Thoracic aorta (tissue), 2 donors: Measurements from ENCODE around the gene TNRC6B. TPM values are rescaled to one million over a fixed set of nuclear protein-coding genes. Genes with fewer than 3 reads are reported as not detected.

Experiments
- ATAC-seq: fragments of 150-250 bp; one replicate; pipeline ENCODE4 v1.8.0; 2017; ENCODE audit warnings: low read depth; ENCODE audit not compliant: insufficient number of reproducible peaks, low FRiP score
- DNase-seq: peaks from one replicate; pipeline ENCODE4 v3.0.0-alpha.2; 2020; ENCODE audit warnings: low spot score
- H3K27ac ChIP-seq, 2 donors: fragments of 200-600 bp; sonication (generic); 1 replicate in 1 of 2; 2 replicates in 1 of 2; pipeline ENCODE4 v1.5.1; 2016; ENCODE audit warnings: mild to moderate bottlenecking in 2 of 2, moderate library complexity in 2 of 2
- H3K27me3 ChIP-seq: fragments of 200-600 bp; sonication (generic); replicated peaks from 2 replicates; pipeline ENCODE4 v1.6.0; 2016; ENCODE audit warnings: mild to moderate bottlenecking; ENCODE audit not compliant: insufficient read depth
- H3K36me3 ChIP-seq: fragments of 200-600 bp; sonication (generic); one replicate; pipeline ENCODE4 v1.5.1; 2016
- H3K4me1 ChIP-seq, 2 donors: fragments of 200-600 bp; sonication (generic); 1 replicate in 1 of 2; 2 replicates in 1 of 2; pipeline versions ENCODE4 v1.5.1 to v1.6.0; 2016; ENCODE audit warnings: low read depth in 2 of 2, mild to moderate bottlenecking in 1 of 2; ENCODE audit not compliant: control insufficient read depth in 1 of 2
- H3K4me3 ChIP-seq: fragments of 200-600 bp; sonication (generic); 2 replicates; pipeline ENCODE4 v1.5.1; 2016; ENCODE audit warnings: mild to moderate bottlenecking
- H3K9me3 ChIP-seq: fragments of 200-600 bp; sonication (generic); 2 replicates; pipeline ENCODE4 v1.5.1; 2016
- CTCF ChIP-seq: fragments of 200-600 bp; sonication (generic); IDR thresholded peaks from one replicate; pipeline ENCODE4 v1.5.1; 2019; ENCODE audit warnings: antibody characterized with exemption
- total RNA-seq, 2 donors: library from RNA; depleted of rRNA; stranded (reverse); fragments of >200 nt; gene quantifications; one replicate each; pipeline versions ENCODE4 v1.1.0 to v1.2.3, GENCODE V29; 2016

Gene TNRC6B
- total RNA-seq, 2 donors from 2014 or later, result 58.5 to 98.0 TPM

- no peaks in the 10 kb centered on the region for H3K9me3 ChIP-seq
- no peak for DNase-seq
- no peaks in the 10 kb centered on the region for H3K27me3 ChIP-seq
- H3K4me1 ChIP-seq, result peaks cover 44 to 54% of the 10 kb centered on the region in 2 donors
- no peak for ATAC-seq
- no peak overlapping the region for H3K27ac ChIP-seq
- no peak overlapping the region for H3K4me3 ChIP-seq
- no peak for TF ChIP-seq CTCF
- H3K36me3 ChIP-seq, result no peaks in the 10 kb centered on the region
Measured at GRCh38 chr22:40200795-40201530, 23.2 kb downstream of the TNRC6B start.

GRCh38 chr22:40202225-40202944, 24.7 kb downstream of the TNRC6B start:
- Histone ChIP-seq H3K27me3 (no peaks in the 10 kb centered on the region), H3K27ac (peak overlapping the region in 1 of 2 donors; percentile 79), H3K4me1 (peaks cover 33 to 41% of the 10 kb centered on the region in 2 donors), H3K9me3 (no peaks in the 10 kb centered on the region), H3K36me3 (no peaks in the 10 kb centered on the region), H3K4me3 (no peak overlapping the region)
- ATAC-seq (no peak), DNase-seq (no peak)
- no peak for TF ChIP-seq CTCF

GRCh38 chr22:40203572-40203971, 25.8 kb downstream of the TNRC6B start:
- no peaks in the 10 kb centered on the region for H3K36me3 ChIP-seq
- H3K9me3 ChIP-seq, result no peaks in the 10 kb centered on the region
- no peaks in the 10 kb centered on the region for H3K27me3 ChIP-seq
- ATAC-seq, result no peak
- peak overlapping the region; percentile 63 to 79 for H3K27ac ChIP-seq
- peaks cover 33 to 43% of the 10 kb centered on the region in 2 donors for H3K4me1 ChIP-seq
- DNase-seq, result no peak
- TF ChIP-seq CTCF, result no peak
- H3K4me3 ChIP-seq, result peak overlapping the region; percentile 26

- ATAC-seq, result peak; percentile 35
- Histone ChIP-seq H3K9me3 (no peaks in the 10 kb centered on the region), H3K27ac (peak overlapping the region; percentile 63 to 79), H3K4me3 (peak overlapping the region; percentile 26), H3K4me1 (peaks cover 42 to 53% of the 10 kb centered on the region in 2 donors), H3K27me3 (no peaks in the 10 kb centered on the region), H3K36me3 (no peaks in the 10 kb centered on the region)
- DNase-seq, result no peak
- TF ChIP-seq CTCF, result no peak
Measured at GRCh38 chr22:40204321-40205116, 26.8 kb downstream of the TNRC6B start.

- no peak for TF ChIP-seq CTCF
- ATAC-seq, result no peak
- H3K4me1 ChIP-seq, result peaks cover 57 to 73% of the 10 kb centered on the region in 2 donors
Measured at GRCh38 chr22:40206561-40206960, 28.8 kb downstream of the TNRC6B start.

More at GRCh38 chr22:40206561-40206960, 28.8 kb downstream of the TNRC6B start:
- Histone ChIP-seq H3K27me3 (no peaks in the 10 kb centered on the region), H3K36me3 (no peaks in the 10 kb centered on the region), H3K4me3 (no peak overlapping the region), H3K9me3 (no peaks in the 10 kb centered on the region), H3K27ac (peak overlapping the region in 1 of 2 donors; percentile 33)
- no peak for DNase-seq
